Activated CD4-positive, alpha-beta memory T cell treated with anti-CD3 and anti-CD28 coated beads for 36 hours (primary cell): ENCODE results near the gene CAPN10. TPM values are rescaled to one million over a fixed set of nuclear protein-coding genes. Genes with fewer than 3 reads are reported as not detected.

Experiments
- CTCF ChIA-PET: fragments of 350-600 bp; sonication (Branson Sonifier 250); formaldehyde crosslinking; loops from one replicate; lab custom pipeline; 2021; ENCODE audit warnings: antibody characterized with exemption, inconsistent platforms; lab: Charles Lee
- POLR2A ChIA-PET: fragments of 350-600 bp; sonication (Branson Sonifier 250); formaldehyde crosslinking; loops from one replicate; lab custom pipeline; 2021; ENCODE audit warnings: antibody characterized with exemption; lab: Charles Lee
- DNase-seq: peaks from one replicate; pipeline ENCODE4 v3.0.0-alpha.2; 2020
- H3K27ac Mint-ChIP-seq: one replicate; pipeline ENCODE4 v1.8.0; 2021; ENCODE audit warnings: mixed read lengths
- H3K27me3 Mint-ChIP-seq: one replicate; pipeline ENCODE4 v1.8.0; 2021; ENCODE audit warnings: mixed read lengths
- H3K36me3 Mint-ChIP-seq: one replicate; pipeline ENCODE4 v1.8.0; 2021; ENCODE audit warnings: mixed read lengths
- H3K4me1 Mint-ChIP-seq: one replicate; pipeline ENCODE4 v1.8.0; 2021; ENCODE audit warnings: low read depth, mixed read lengths
- H3K4me3 Mint-ChIP-seq: one replicate; pipeline ENCODE4 v1.8.0; 2021; ENCODE audit warnings: mild to moderate bottlenecking, mixed read lengths
- H3K9me3 Mint-ChIP-seq: one replicate; pipeline ENCODE4 v1.8.0; 2021; ENCODE audit warnings: mixed read lengths
- intact Hi-C: fragments of 100-400 bp; cut with micrococcal nuclease; formaldehyde crosslinking; loops from one replicate; pipeline ENCODE4 v1.15.1; 2023
- total RNA-seq, 2 experiments: library from RNA; stranded (reverse); gene quantifications; one replicate each; pipeline ENCODE4 v1.2.3, GENCODE V29; 2021

Gene CAPN10
- total RNA-seq, 2 experiments from 2014 or later: 32.6 to 33.9 TPM

DNA sequence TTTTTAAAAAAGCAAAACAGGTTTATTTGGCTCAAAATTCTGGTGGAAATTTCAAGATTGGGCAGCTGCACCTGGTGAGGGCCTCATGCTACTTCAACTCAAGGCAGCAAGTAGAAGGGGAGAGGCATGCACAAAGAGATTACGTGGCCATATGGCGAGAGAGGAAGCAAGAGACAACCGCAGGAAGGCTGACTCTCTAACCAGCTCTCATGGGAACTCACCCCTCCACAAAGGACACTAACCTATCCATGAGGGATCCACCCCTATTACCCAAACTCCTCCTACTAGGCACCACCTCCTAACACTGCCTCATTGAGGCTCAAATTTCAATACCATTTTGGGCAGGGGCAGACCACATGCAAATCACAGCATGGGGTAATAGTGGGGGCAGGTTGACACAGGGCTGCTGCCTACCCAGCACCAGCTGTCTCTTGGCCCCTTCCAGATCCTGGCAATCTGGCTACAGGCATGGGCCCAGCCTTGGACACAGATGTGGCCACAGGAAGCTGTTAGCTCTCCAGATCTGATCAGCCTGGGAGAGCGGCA is 2.0 kb upstream of the CAPN10 start:
- Mint-ChIP-seq H3K27ac (peak overlapping the region; percentile 28), H3K36me3 (peaks cover 13% of the 10 kb centered on the region), H3K9me3 (no peaks in the 10 kb centered on the region), H3K27me3 (no peaks in the 10 kb centered on the region), H3K4me1 (peaks cover 50% of the 10 kb centered on the region), H3K4me3 (peak overlapping the region; percentile 98)
- intact Hi-C loops: loop anchor here (5.0 kb wide), 1 partner anchor 43 kb away; the partner anchor contains the start of gene GPR35
- CTCF ChIA-PET: interaction anchor here (0.6 to 5.8 kb wide), 3 partner anchors 19 to 70 kb away, joined by 3 to 89 read pairs (median 4); no protein-coding TSS in a partner anchor
- DNase-seq: no peak
- POLR2A ChIA-PET: interaction anchor here (1.0 to 4.1 kb wide), 3 partner anchors 11 to 23 kb away, joined by 3 to 34 read pairs (median 4); partner anchors contain the start of gene DUSP28

DNA sequence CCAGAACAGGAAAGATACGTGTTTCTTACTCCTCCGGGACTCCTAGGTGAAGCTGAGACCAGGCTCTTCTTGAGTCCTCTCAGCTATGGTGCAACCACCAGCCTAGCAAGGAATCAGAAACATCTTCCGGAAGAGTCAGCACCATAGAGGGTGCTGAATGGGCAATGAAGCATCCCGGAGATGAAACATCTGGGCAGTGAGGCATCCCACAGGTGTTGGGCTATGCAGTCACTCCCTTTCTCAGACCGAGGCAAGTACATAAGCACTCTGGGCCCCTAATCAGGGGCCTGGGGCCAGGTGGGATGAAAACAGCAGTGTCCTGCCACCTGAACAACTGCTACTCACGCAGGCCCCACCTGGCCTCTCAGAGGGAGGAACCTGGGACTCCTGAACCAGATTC is 1.4 kb upstream of the CAPN10 start:
- intact Hi-C loops: loop anchor here (5.0 kb wide), 1 partner anchor 42 kb away; the partner anchor contains the start of gene GPR35
- Mint-ChIP-seq H3K9me3 (no peaks in the 10 kb centered on the region), H3K27me3 (no peaks in the 10 kb centered on the region), H3K4me1 (peaks cover 45% of the 10 kb centered on the region), H3K4me3 (peak overlapping the region; percentile 98), H3K36me3 (peaks cover 8% of the 10 kb centered on the region), H3K27ac (peak overlapping the region; percentile 28)
- POLR2A ChIA-PET: interaction anchor here (1.0 to 4.1 kb wide), 6 partner anchors 12 to 36 kb away, joined by 3 to 57 read pairs (median 12); partner anchors contain the start of genes DUSP28 and RNPEPL1
- CTCF ChIA-PET: interaction anchor here (0.6 to 5.8 kb wide), 3 partner anchors 20 to 71 kb away, joined by 3 to 89 read pairs (median 4); no protein-coding TSS in a partner anchor
- no peak for DNase-seq

DNA sequence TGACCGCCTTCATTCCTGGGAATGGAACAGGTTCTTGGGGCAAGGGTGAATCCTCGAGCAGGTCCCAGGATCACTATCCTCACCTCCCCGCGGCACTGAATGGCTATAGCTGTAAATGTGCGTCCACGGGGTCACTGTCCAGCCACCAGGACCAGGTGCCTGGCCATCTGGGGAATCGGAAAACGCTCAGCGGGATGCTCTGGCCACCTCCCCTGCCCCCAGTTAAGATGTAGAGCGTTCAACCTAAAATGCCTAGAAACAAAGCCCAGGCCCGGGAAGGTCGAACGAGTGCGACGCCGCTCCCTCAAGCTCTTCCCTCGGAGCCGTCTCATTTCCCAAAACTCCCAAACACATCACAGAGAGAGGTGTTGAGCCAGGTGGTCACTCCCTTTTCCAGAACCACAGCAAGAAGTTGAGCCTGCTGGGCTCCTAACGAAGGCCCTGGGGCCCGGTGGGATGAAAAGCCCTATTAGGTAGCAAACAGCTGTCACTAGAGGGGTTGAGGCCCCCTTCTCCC is 795 bp upstream of the CAPN10 start:
- Mint-ChIP-seq H3K9me3 (no peaks in the 10 kb centered on the region), H3K4me1 (peaks cover 39% of the 10 kb centered on the region), H3K36me3 (peaks cover 6% of the 10 kb centered on the region), H3K27ac (peak overlapping the region; percentile 86), H3K4me3 (peak overlapping the region; percentile 98), H3K27me3 (no peaks in the 10 kb centered on the region)
- POLR2A ChIA-PET: interaction anchor here (1.2 to 4.1 kb wide), 7 partner anchors 8 to 72 kb away, joined by 5 to 57 read pairs (median 10); partner anchors contain the start of genes DUSP28, GPR35 and RNPEPL1
- DNase-seq: no peak
- CTCF ChIA-PET: interaction anchor here (0.9 to 5.8 kb wide), 6 partner anchors 17 to 72 kb away, joined by 3 to 89 read pairs (median 15); partner anchors contain the start of gene RNPEPL1
- intact Hi-C loops: loop anchor here (1.0 to 5.0 kb wide), 4 partner anchors 20 to 71 kb away; partner anchors contain the start of gene GPR35

DNA sequence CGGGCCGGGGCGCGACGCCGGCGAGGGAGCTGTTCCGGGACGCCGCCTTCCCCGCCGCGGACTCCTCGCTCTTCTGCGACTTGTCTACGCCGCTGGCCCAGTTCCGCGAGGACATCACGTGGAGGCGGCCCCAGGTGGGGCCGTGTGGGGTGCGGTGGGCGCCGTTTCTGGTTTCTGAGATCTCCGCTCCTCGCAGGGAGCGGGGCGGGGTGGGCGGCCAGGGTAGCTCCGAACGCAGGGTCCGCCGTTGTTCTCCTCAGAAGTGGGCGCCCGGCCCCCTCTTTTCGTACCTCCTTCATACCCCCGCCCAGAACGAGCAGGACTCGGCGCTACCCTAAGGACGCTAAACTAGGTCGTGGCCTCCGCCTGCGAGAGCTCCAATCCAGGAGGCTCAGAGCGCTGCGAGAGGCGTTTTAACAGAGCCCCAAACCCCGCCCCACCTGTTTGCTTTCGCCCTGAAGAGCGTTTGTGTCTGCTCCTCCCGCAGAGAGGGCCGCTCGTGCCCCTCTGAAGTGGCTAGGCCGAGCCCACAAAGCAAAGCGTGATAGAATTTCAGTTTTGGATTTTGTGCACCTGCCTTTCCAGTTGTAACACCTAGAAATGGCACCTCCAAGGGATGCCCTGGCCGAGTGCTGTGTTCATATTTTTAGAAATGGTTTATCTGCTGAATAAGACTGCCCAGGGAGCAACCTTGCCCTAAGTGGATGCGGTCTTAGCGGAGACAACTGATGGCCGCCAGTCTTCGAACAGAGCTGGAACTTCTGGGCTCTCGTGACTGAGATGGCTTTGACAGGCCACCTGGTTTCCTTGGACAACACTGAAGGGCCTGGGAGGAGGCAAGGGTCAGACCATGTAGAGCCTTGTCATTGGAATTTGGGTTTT is 626 bp downstream of the CAPN10 start:
- ChIA-PET POLR2A (interaction anchor here (1.2 to 4.1 kb wide), 9 partner anchors 10 to 117 kb away, joined by 3 to 57 read pairs (median 7); partner anchors contain the start of genes DUSP28, GPR35 and RNPEPL1), CTCF (interaction anchor here (0.6 to 5.8 kb wide), 13 partner anchors 7 to 247 kb away, joined by 3 to 89 read pairs (median 7); partner anchors contain the start of genes KIF1A and RNPEPL1)
- intact Hi-C loops: loop anchor here (1.0 to 5.0 kb wide), 4 partner anchors 22 to 72 kb away; partner anchors contain the start of gene GPR35
- no peaks in the 10 kb centered on the region for H3K27me3 Mint-ChIP-seq
- H3K9me3 Mint-ChIP-seq: no peaks in the 10 kb centered on the region
- peaks cover 3% of the 10 kb centered on the region for H3K36me3 Mint-ChIP-seq
- peak; percentile 71 for DNase-seq
- H3K4me1 Mint-ChIP-seq: peaks cover 39% of the 10 kb centered on the region
- peak overlapping the region; percentile 89 for H3K4me3 Mint-ChIP-seq
- H3K27ac Mint-ChIP-seq: peak overlapping the region; percentile 75

DNA sequence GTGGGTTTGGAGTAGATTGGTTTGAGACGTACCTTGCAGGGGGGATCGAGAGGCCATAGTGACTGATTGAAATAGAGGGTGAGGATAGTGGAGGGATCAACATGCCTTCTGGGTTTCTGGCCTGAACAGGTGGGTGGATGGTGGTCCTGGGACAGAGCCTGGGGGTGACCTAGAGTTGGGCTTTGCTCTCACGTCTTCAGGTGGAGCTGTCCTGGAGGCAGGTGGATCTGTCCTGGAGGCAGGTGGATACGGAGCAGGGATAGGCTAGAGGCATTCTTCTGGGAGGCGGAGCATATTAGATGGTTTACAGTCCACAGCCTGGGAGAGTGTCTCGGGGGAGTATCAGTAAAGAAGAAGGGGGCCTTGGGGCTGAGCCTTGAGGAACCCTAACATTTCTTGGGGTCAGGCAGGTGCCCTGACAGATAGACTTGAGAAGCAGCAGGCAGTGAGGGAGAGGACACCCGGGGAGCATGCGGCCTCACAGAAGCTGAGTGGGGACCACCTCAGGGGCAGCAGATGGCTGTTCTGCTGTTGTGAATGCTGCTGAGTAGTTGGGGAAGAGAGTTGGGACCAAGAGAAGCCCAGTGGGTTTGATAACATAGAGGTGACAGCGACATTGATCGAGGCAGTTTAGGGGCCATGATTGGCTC is 1.6 kb downstream of the CAPN10 start:
- peak overlapping the region; percentile 75 for H3K27ac Mint-ChIP-seq
- no peak for DNase-seq
- peaks cover 33% of the 10 kb centered on the region for H3K4me1 Mint-ChIP-seq
- H3K4me3 Mint-ChIP-seq: peak overlapping the region; percentile 89
- H3K36me3 Mint-ChIP-seq: peaks cover 3% of the 10 kb centered on the region
- CTCF ChIA-PET: interaction anchor here (0.6 to 5.8 kb wide), 8 partner anchors 8 to 1384 kb away, joined by 3 to 89 read pairs (median 8); partner anchors contain the start of gene RNPEPL1
- POLR2A ChIA-PET: interaction anchor here (1.3 to 4.1 kb wide), 4 partner anchors 8 to 116 kb away, joined by 3 to 57 read pairs (median 19); partner anchors contain the start of gene DUSP28
- no peaks in the 10 kb centered on the region for H3K9me3 Mint-ChIP-seq
- H3K27me3 Mint-ChIP-seq: no peaks in the 10 kb centered on the region
- intact Hi-C loops: loop anchor here (5.0 kb wide), 1 partner anchor 39 kb away; the partner anchor contains the start of gene GPR35

DNA sequence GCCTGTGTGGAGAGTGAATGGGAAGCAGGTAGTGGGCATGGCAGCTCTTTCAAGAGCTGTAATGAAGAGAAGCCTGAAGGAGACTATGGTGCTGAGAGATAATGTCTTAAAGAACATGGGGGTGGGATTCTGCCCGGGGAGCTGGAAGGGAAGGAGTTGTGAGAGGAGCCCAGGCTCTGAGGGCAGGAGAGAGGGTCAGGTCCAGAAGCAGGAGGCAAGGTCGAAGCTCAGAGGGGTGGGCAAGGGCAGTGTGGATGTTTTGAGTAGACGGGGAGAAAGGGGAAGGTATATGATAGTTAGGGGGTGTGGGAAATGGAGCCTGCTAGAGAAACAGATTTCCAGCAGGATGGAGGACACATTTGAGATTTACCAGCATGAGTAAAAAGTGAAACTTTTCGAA is 2.1 kb downstream of the CAPN10 start:
- intact Hi-C loops: loop anchor here (5.0 kb wide), 1 partner anchor 39 kb away; the partner anchor contains the start of gene GPR35
- H3K27ac Mint-ChIP-seq: no peak overlapping the region
- POLR2A ChIA-PET: interaction anchor here (1.6 to 3.9 kb wide), 2 partner anchors 8 to 24 kb away, joined by 4 to 57 read pairs; no protein-coding TSS in a partner anchor

DNA sequence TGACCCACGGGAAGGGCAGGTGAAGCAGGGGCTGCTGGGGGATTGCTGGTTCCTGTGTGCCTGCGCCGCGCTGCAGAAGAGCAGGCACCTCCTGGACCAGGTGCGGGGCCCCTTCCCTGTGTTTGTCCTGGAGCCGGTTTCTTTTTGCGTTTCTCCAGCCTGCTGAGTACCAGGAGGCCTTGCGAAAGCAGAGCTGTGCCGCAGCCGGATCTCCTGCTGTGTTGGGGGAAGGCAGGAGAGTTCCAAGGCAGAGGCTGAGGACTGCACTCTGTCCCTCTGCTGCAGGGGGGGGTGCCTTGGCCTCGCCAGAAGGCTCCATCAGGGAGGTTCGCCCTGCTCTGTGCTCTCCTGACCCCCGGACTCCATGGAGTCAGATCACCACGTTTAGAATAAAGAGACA is 2.8 kb downstream of the CAPN10 start:
- no peak overlapping the region for H3K4me3 Mint-ChIP-seq
- ChIA-PET CTCF (interaction anchor here (1.2 to 5.8 kb wide), 4 partner anchors 9 to 75 kb away, joined by 4 to 89 read pairs (median 12); no protein-coding TSS in a partner anchor), POLR2A (interaction anchor here (1.6 kb wide), 1 partner anchor 9 kb away, joined by 4 read pairs; no protein-coding TSS in a partner anchor)
- no peaks in the 10 kb centered on the region for H3K27me3 Mint-ChIP-seq
- H3K9me3 Mint-ChIP-seq: no peaks in the 10 kb centered on the region
- no peak for DNase-seq
- H3K4me1 Mint-ChIP-seq: peaks cover 30% of the 10 kb centered on the region
- H3K36me3 Mint-ChIP-seq: peaks cover 3% of the 10 kb centered on the region
- intact Hi-C loops: loop anchor here (5.0 kb wide), 1 partner anchor 38 kb away; the partner anchor contains the start of gene GPR35
- H3K27ac Mint-ChIP-seq: no peak overlapping the region

More for the DNA sequence above, 2.1 kb downstream of the CAPN10 start:
- Mint-ChIP-seq H3K36me3 (peaks cover 3% of the 10 kb centered on the region), H3K9me3 (no peaks in the 10 kb centered on the region), H3K4me3 (no peak overlapping the region), H3K27me3 (no peaks in the 10 kb centered on the region), H3K4me1 (peaks cover 31% of the 10 kb centered on the region)
- CTCF ChIA-PET: interaction anchor here (0.6 to 5.8 kb wide), 5 partner anchors 9 to 1384 kb away, joined by 3 to 89 read pairs (median 13); partner anchors contain the start of gene RNPEPL1
- DNase-seq: no peak

DNA sequence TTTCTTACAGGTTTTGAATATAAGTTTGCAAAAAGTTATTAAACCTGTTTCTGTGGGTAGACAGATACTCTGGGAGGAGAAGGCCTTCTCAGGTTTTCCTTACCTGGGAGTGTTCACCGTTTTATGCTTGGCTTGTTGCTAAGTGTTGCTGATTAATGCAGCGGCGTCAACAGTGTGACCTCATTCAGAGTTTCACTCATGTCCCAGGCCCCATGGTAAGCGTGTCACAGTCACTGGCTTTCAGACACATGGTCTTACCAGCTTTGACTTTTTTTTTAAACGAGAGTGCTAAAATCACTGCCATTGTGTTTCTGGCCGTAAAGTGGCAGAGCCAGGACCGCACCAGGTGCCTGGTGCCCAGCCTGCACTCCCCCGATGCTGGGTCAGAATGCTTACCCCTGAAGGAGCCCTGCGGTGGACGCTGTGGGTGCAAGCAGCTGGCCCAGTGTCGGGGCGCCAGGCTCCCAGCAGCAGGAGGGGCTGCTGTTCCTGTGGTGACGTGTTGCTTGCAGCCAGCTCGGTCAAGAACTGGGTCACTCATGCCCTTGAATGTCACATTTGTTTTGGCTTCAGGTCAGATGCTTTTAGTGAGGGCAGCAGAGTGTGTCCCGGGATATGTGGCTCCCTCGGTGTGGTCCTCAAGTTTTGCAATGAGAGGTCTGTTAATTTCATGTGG is 3.5 kb downstream of the CAPN10 start:
- intact Hi-C loops: loop anchor here (5.0 kb wide), 1 partner anchor 37 kb away; the partner anchor contains the start of gene GPR35
- DNase-seq: no peak
- Mint-ChIP-seq H3K4me1 (peaks cover 23% of the 10 kb centered on the region), H3K27ac (no peak overlapping the region), H3K4me3 (no peak overlapping the region), H3K36me3 (peaks cover 3% of the 10 kb centered on the region), H3K9me3 (no peaks in the 10 kb centered on the region), H3K27me3 (no peaks in the 10 kb centered on the region)
- ChIA-PET CTCF (interaction anchor here (1.2 to 2.3 kb wide), 2 partner anchors 10 to 76 kb away, joined by 4 to 10 read pairs; no protein-coding TSS in a partner anchor), POLR2A (no interaction called here)

DNA sequence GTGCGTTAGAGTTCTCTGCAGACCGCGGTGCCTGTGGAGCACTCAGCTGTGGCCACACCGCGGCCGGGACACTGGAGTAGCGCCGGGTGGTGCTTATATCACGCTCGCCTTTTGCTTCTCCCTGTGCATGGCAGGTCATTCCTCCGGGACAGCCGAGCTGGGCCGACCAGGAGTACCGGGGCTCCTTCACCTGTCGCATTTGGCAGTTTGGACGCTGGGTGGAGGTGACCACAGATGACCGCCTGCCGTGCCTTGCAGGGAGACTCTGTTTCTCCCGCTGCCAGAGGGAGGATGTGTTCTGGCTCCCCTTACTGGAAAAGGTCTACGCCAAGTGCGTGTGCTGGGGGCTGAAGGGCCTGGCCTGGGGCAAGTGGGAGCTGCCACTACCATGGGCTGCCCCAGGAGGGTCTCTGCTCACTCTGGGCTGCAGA is 4.2 kb downstream of the CAPN10 start:
- H3K36me3 Mint-ChIP-seq: peaks cover 2% of the 10 kb centered on the region
- H3K27me3 Mint-ChIP-seq: no peaks in the 10 kb centered on the region
- POLR2A ChIA-PET: no interaction called here
- peaks cover 21% of the 10 kb centered on the region for H3K4me1 Mint-ChIP-seq
- H3K27ac Mint-ChIP-seq: no peak overlapping the region
- intact Hi-C loops: no loop called here
- H3K4me3 Mint-ChIP-seq: no peak overlapping the region
- DNase-seq: no peak
- H3K9me3 Mint-ChIP-seq: no peaks in the 10 kb centered on the region
- CTCF ChIA-PET: interaction anchor here (1.2 kb wide), 1 partner anchor 10 kb away, joined by 4 read pairs; no protein-coding TSS in a partner anchor

DNA sequence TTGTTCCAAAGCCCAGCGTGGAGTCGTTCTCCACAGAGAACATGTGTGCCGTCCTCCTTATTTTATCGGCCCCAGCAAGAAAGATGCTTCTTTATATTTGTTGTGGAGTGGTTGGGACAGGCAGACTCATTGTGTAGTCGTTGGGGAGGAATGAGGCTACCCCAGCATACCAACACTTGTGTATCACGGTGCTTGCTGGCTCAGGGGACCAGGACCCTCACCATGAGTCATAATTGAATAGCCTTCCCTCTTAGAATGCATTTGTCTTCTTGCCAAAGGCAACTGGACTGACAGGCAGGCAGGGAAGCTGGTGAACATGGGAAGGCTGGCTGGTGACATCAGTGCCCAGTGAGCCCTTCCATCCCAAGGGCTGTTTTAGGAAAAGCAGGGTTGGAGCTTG is 4.7 kb downstream of the CAPN10 start:
- intact Hi-C loops: no loop called here
- Mint-ChIP-seq H3K27ac (no peak overlapping the region), H3K4me1 (peaks cover 21% of the 10 kb centered on the region), H3K9me3 (no peaks in the 10 kb centered on the region), H3K4me3 (no peak overlapping the region), H3K36me3 (no peaks in the 10 kb centered on the region), H3K27me3 (no peaks in the 10 kb centered on the region)
- ChIA-PET CTCF (no interaction called here), POLR2A (no interaction called here)
- no peak for DNase-seq
